ENCODE results near the gene SEMA4D.

- TF ChIP-seq CTCF (IDR thresholded peaks at IDR 0.05) (no peak), POLR2A (IDR thresholded peaks at IDR 0.05) (no peak), POLR2AphosphoS5 (IDR thresholded peaks at IDR 0.05) (no peak)
Observed at GRCh38 chr9:89528131-89528530, 30.2 kb upstream of the SEMA4D start.

All from prostate gland (tissue), 2 donors.